Mucosa of rectum (tissue), 2 donors: ENCODE data around the gene AKAP13.

Source experiments
- H3K27ac ChIP-seq, 2 donors: one replicate each; pipeline ENCODE4 v1.7.0; 2013; ENCODE audit warnings: inconsistent platforms in 2 of 2, low read depth in 2 of 2, low read length in 2 of 2
- H3K27me3 ChIP-seq, 2 donors: one replicate each; pipeline ENCODE4 v1.7.0; 2013; ENCODE audit warnings: low read length in 2 of 2; ENCODE audit not compliant: control insufficient read depth in 2 of 2, insufficient read depth in 2 of 2
- H3K36me3 ChIP-seq, 2 donors: one replicate each; pipeline ENCODE4 v1.7.0; 2013; ENCODE audit warnings: low read length in 2 of 2; ENCODE audit not compliant: control insufficient read depth in 2 of 2, insufficient read depth in 2 of 2
- H3K4me1 ChIP-seq, 2 donors: one replicate each; pipeline ENCODE4 v1.7.0; 2013; ENCODE audit warnings: low read length in 2 of 2, mild to moderate bottlenecking in 1 of 2; ENCODE audit not compliant: control insufficient read depth in 2 of 2, insufficient read depth in 2 of 2
- H3K4me3 ChIP-seq, 2 donors: one replicate each; pipeline ENCODE4 v1.7.0; 2013; ENCODE audit warnings: low read length in 2 of 2
- H3K9ac ChIP-seq, 2 donors: one replicate each; pipeline ENCODE4 v1.7.0; 2013; ENCODE audit warnings: low read length in 2 of 2, low read depth in 1 of 2, mild to moderate bottlenecking in 1 of 2
- H3K9me3 ChIP-seq, 2 donors: one replicate each; pipeline ENCODE4 v1.7.0; 2013; ENCODE audit warnings: low read length in 2 of 2; ENCODE audit not compliant: control insufficient read depth in 2 of 2
- donor health status: healthy.
- donor health status: Normal muscosa, but diverticular disease.

The AKAP13 gene

DNA sequence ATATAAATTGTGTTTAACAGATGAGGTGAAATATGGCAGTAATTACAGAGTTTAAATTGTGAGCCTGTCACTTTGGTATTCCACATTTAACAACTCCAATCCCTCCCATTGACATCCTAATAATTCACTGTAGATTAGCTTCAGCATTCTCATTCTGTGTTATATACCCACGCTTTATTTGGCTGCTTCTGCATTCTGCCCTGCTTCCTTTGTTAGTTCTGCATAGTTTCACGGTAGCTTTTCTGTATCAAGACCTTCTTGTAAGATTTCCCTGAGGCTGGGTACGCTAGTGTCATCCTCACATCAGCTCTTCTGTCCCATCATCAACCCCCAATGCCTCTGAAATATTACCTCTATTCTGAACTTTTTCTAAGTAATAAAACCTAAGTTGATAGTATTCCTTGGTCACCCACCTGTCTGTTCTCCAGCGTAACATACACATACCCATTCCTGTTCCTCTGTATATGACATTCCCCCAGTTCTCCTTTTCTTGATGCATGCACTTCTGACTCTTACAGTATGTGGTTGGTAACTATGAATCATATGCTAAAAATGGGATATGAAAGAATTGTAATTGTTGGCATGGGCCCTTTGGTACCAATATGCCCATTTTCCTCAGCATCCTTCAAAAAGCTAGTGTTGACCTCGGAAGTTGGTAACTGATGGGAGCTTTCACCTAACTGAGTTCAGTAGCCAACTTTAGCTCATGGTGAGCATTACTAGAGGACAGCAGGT lies 243.1 kb downstream of the AKAP13 start:
- H3K4me3 ChIP-seq, result peak overlapping the region; percentile 29 to 45
- peaks cover 21 to 22% of the 10 kb centered on the region in 2 donors for H3K4me1 ChIP-seq
- H3K9me3 ChIP-seq, result no peaks in the 10 kb centered on the region
- H3K9ac ChIP-seq, result no peak overlapping the region
- H3K36me3 ChIP-seq, result peaks cover 7 to 14% of the 10 kb centered on the region in 2 donors
- H3K27ac ChIP-seq, result peak overlapping the region; percentile 49 to 73
- H3K27me3 ChIP-seq, result no peaks in the 10 kb centered on the region

- Histone ChIP-seq H3K4me3 (peak overlapping the region in 1 of 2 donors; percentile 29), H3K27me3 (no peaks in the 10 kb centered on the region), H3K9ac (no peak overlapping the region)
These were observed 243.9 kb downstream of the AKAP13 start for GRCh38 chr15:85624291-85624801.

DNA sequence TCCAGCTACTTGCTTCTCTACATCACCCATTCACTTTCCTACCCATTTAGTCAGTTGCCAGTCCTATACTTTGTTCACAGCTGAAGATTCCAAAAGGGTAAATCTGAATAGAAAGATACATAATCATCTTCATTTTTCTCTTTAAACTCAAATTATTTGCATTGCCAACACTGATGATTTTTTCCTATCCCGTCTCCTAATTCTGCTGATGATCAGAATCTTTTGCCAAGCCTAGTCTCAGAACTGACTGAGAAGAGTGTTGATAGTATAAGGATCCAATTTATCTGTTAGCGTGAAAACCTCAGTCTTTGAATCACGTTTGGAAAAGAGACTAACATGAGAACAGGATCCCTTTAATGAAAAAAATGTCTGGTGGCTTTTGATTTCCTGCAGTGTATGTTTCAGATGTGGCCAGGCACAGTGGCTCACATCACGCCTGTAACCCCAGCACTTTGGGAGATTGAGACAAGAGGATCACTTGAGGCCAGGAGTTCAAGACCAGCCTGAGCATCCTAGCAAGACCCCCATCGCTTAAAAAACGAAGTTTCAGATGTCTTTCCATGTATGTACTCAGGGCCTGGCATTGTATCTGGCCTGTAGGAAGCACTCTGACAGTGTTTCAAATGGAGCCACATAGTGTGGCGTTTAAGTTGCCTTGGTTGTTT lies 244.9 kb downstream of the AKAP13 start:
- Histone ChIP-seq H3K9me3 (no peaks in the 10 kb centered on the region), H3K27ac (peak overlapping the region; percentile 72 to 73), H3K4me3 (peak overlapping the region in 1 of 2 donors; percentile 4), H3K36me3 (peaks cover 8 to 10% of the 10 kb centered on the region in 2 donors), H3K4me1 (peaks cover 21 to 22% of the 10 kb centered on the region in 2 donors), H3K27me3 (no peaks in the 10 kb centered on the region), H3K9ac (no peak overlapping the region)

More at GRCh38 chr15:85624291-85624801, 243.9 kb downstream of the AKAP13 start:
- Histone ChIP-seq H3K27ac (peak overlapping the region; percentile 56 to 73), H3K9me3 (no peaks in the 10 kb centered on the region), H3K36me3 (peaks cover 7 to 14% of the 10 kb centered on the region in 2 donors), H3K4me1 (peaks cover 21 to 22% of the 10 kb centered on the region in 2 donors)

GRCh38 chr15:85625856-85626255 lies 245.5 kb downstream of the AKAP13 start:
- Histone ChIP-seq H3K27me3 (no peaks in the 10 kb centered on the region), H3K27ac (peak overlapping the region; percentile 72 to 73), H3K4me3 (peak overlapping the region in 1 of 2 donors; percentile 4), H3K9me3 (no peaks in the 10 kb centered on the region), H3K9ac (no peak overlapping the region), H3K36me3 (peaks cover 9 to 10% of the 10 kb centered on the region in 2 donors), H3K4me1 (peaks cover 21 to 22% of the 10 kb centered on the region in 2 donors)

DNA sequence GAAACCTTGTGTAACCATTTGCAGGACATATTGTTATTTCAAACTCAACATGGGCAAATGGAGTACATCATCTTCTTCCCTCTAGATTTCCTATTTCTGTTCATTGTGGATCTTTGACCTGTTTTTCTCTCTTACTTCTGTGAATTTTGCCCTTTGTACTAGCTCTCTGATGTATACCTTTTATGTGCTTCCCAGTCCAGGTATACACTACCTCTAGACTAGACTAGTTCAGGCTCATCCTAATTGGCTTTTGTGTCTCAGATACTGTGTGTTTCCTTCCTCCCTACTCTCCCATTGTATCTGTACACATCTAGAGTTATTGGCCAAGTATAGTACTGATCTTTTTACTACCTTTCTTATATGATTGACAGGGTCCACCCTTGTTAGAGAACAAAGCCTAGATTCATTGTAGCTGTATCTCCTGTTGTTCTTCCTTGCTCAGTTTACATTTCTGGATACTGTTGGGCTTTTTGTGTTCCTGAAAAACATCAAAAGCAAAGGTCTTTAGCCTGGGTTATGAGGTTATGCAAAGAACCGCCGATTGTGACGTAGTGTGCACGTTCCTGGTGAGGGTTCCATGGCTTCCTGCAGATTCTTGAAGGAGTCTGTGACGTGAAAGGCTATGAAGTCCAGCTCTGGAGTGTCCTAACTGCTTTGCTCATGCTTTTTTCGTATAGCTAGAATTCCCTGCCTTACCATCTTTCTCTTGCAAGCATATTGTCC lies 247.0 kb downstream of the AKAP13 start:
- Histone ChIP-seq H3K4me1 (peaks cover 25 to 26% of the 10 kb centered on the region in 2 donors), H3K9ac (no peak overlapping the region), H3K9me3 (no peaks in the 10 kb centered on the region), H3K27me3 (no peaks in the 10 kb centered on the region), H3K4me3 (no peak overlapping the region), H3K36me3 (peaks cover 9 to 10% of the 10 kb centered on the region in 2 donors), H3K27ac (peak overlapping the region in 1 of 2 donors; percentile 13)

GRCh38 chr15:85630311-85630710 lies 249.9 kb downstream of the AKAP13 start:
- Histone ChIP-seq H3K27ac (no peak overlapping the region), H3K9ac (no peak overlapping the region), H3K36me3 (peaks cover 7% of the 10 kb centered on the region in 2 donors), H3K27me3 (no peaks in the 10 kb centered on the region), H3K4me1 (peaks cover 14 to 23% of the 10 kb centered on the region in 2 donors), H3K4me3 (no peak overlapping the region), H3K9me3 (no peaks in the 10 kb centered on the region)

GRCh38 chr15:85631018-85631417 lies 250.6 kb downstream of the AKAP13 start:
- Histone ChIP-seq H3K27ac (peak overlapping the region in 1 of 2 donors; percentile 33), H3K36me3 (peaks cover 2 to 7% of the 10 kb centered on the region in 2 donors), H3K9ac (no peak overlapping the region), H3K4me1 (peaks cover 7 to 19% of the 10 kb centered on the region in 2 donors), H3K4me3 (no peak overlapping the region), H3K27me3 (no peaks in the 10 kb centered on the region), H3K9me3 (no peaks in the 10 kb centered on the region)

DNA sequence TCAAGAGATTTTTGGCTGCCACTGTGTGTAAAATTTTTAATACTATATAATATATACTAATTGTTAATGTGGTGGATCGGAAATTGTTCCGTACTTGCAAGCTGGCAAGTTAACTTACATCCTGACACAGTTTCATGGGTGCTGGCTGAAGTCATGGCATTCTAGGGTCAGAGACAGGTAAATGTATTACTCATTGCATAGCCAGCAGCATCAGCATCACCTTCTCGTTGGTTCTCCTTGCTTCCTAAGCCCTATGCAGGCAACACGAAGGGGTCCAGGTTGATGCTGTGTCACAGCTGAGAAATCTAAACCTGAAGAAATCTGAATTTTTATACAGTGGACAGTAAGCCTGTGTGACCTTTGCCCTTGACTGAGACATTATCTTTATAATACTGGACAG lies 251.6 kb downstream of the AKAP13 start:
- Histone ChIP-seq H3K9me3 (no peaks in the 10 kb centered on the region), H3K27ac (peak overlapping the region in 1 of 2 donors; percentile 60), H3K36me3 (peaks cover 0 to 2% of the 10 kb centered on the region in 2 donors), H3K4me3 (no peak overlapping the region), H3K27me3 (no peaks in the 10 kb centered on the region), H3K9ac (no peak overlapping the region), H3K4me1 (peaks cover 4 to 12% of the 10 kb centered on the region in 2 donors)

DNA sequence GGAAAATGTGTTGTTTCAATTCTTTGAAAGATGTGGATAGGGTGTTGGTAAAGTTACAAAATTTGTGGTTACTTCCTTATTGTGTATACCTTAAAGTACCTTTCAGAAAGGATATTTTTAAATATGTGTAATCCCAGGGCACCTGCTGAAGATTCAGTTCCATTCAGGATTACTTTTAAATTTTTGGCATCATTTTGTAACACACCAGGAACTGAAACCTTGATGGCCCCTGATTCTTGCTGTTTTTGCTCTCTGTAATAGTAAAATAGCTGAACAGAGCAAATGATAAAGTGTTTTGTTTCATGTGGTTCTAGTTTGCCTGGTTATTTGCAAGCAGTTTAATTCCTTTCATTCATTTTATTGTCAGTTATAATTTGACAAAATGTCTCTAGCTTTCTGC lies 253.5 kb downstream of the AKAP13 start:
- Histone ChIP-seq H3K36me3 (peaks cover 0 to 2% of the 10 kb centered on the region in 2 donors), H3K27ac (no peak overlapping the region), H3K27me3 (no peaks in the 10 kb centered on the region), H3K4me1 (peaks cover 3 to 7% of the 10 kb centered on the region in 2 donors), H3K4me3 (no peak overlapping the region), H3K9me3 (no peaks in the 10 kb centered on the region), H3K9ac (no peak overlapping the region)
